H9 (cell line): ENCODE measurements around the gene KCTD16. TPM values are rescaled to one million over a fixed set of nuclear protein-coding genes. Genes with fewer than 3 reads are reported as not detected.

Experiments
- DNase-seq: peaks from one replicate; pipeline ENCODE4 v3.0.0-alpha.2; 2017
- H2AFZ ChIP-seq: one replicate; pipeline ENCODE4 v1.6.1; 2013; ENCODE audit warnings: mild to moderate bottlenecking, low read length, control low read depth, moderate library complexity
- H2AK5ac ChIP-seq: 2 replicates; pipeline ENCODE4 v1.6.1; 2013; ENCODE audit warnings: low read length, control low read depth, mixed read lengths; ENCODE audit not compliant: insufficient read length
- H2BK120ac ChIP-seq: one replicate; pipeline ENCODE4 v1.6.1; 2013; ENCODE audit warnings: low read depth, mild to moderate bottlenecking, low read length, control low read depth, inconsistent platforms; ENCODE audit not compliant: poor library complexity, severe bottlenecking
- H2BK12ac ChIP-seq: 2 replicates; pipeline ENCODE4 v1.6.1; 2013; ENCODE audit warnings: low read length, control low read depth, mixed read lengths, low read depth; ENCODE audit not compliant: insufficient read length
- H2BK15ac ChIP-seq: 2 replicates; pipeline ENCODE4 v1.6.1; 2013; ENCODE audit warnings: low read depth, low read length, control low read depth
- H2BK20ac ChIP-seq: one replicate; pipeline ENCODE4 v1.6.1; 2013; ENCODE audit warnings: low read depth, mild to moderate bottlenecking, low read length, control low read depth, inconsistent platforms; ENCODE audit not compliant: poor library complexity, severe bottlenecking
- H2BK5ac ChIP-seq: 2 replicates; pipeline ENCODE4 v1.6.1; 2013; ENCODE audit warnings: low read length, control low read depth, mixed read lengths; ENCODE audit not compliant: insufficient read length
- H3K14ac ChIP-seq: 2 replicates; pipeline ENCODE4 v1.6.1; 2013; ENCODE audit warnings: low read length, control low read depth; ENCODE audit not compliant: insufficient read depth
- H3K18ac ChIP-seq: 2 replicates; pipeline ENCODE4 v1.6.1; 2013; ENCODE audit warnings: low read depth, mild to moderate bottlenecking, mixed read lengths, low read length, control low read depth; ENCODE audit not compliant: insufficient read length
- H3K23ac ChIP-seq: 2 replicates; pipeline ENCODE4 v1.6.1; 2013; ENCODE audit warnings: low read length, control low read depth, mixed read lengths, low read depth; ENCODE audit not compliant: insufficient read length
- H3K23me2 ChIP-seq: 2 replicates; pipeline ENCODE4 v1.6.1; 2013; ENCODE audit warnings: low read depth, mild to moderate bottlenecking, mixed read lengths, low read length, control low read depth; ENCODE audit not compliant: insufficient read length, poor library complexity, severe bottlenecking
- H3K27ac ChIP-seq: 2 replicates; pipeline ENCODE4 v1.5.1; 2013; ENCODE audit warnings: low read length, control low read depth, mixed read lengths, low read depth; ENCODE audit not compliant: insufficient read length
- H3K27me3 ChIP-seq: 2 replicates; pipeline ENCODE4 v1.6.1; 2013; ENCODE audit warnings: low read length, control low read depth, inconsistent platforms; ENCODE audit not compliant: insufficient read depth
- H3K4ac ChIP-seq: 2 replicates; pipeline ENCODE4 v1.6.1; 2013; ENCODE audit warnings: low read depth, mild to moderate bottlenecking, control low read depth, inconsistent platforms, low read length, moderate library complexity
- H3K4me1 ChIP-seq: 2 replicates; pipeline ENCODE4 v1.6.1; 2013; ENCODE audit warnings: low read length, control low read depth, inconsistent platforms; ENCODE audit not compliant: insufficient read depth
- H3K4me2 ChIP-seq: 2 replicates; pipeline ENCODE4 v1.6.1; 2013; ENCODE audit warnings: low read length, control low read depth, mixed read lengths; ENCODE audit not compliant: insufficient read length, insufficient read depth
- H3K56ac ChIP-seq: 2 replicates; pipeline ENCODE4 v1.6.1; 2013; ENCODE audit warnings: low read depth, mild to moderate bottlenecking, mixed read lengths, low read length, control low read depth; ENCODE audit not compliant: insufficient read length
- H3K79me1 ChIP-seq: 2 replicates; pipeline ENCODE4 v1.6.1; 2013; ENCODE audit warnings: low read depth, mild to moderate bottlenecking, moderate library complexity, low read length, control low read depth, inconsistent platforms; ENCODE audit not compliant: insufficient read depth, poor library complexity, severe bottlenecking
- H3K79me2 ChIP-seq: 2 replicates; pipeline ENCODE4 v1.6.1; 2013; ENCODE audit warnings: low read length, control low read depth, inconsistent platforms; ENCODE audit not compliant: insufficient read depth
- H3K9ac ChIP-seq: 2 replicates; pipeline ENCODE4 v1.6.1; 2013; ENCODE audit warnings: low read length, control low read depth, mixed read lengths; ENCODE audit not compliant: insufficient read length; ENCODE audit errors: extremely low read depth
- H3K9me3 ChIP-seq: one replicate; pipeline ENCODE4 v1.6.1; 2013; ENCODE audit warnings: low read depth, low read length, inconsistent platforms; ENCODE audit not compliant: control insufficient read depth
- H3T11ph ChIP-seq: one replicate; pipeline ENCODE4 v1.6.1; 2013; ENCODE audit warnings: mild to moderate bottlenecking, low read length, control low read depth, inconsistent platforms
- H4K20me1 ChIP-seq: one replicate; pipeline ENCODE4 v1.6.1; 2013; ENCODE audit not compliant: control insufficient read depth, insufficient read length, insufficient read depth
- H4K5ac ChIP-seq: 2 replicates; pipeline ENCODE4 v1.6.1; 2013; ENCODE audit warnings: low read depth, mild to moderate bottlenecking, mixed read lengths, low read length, control low read depth; ENCODE audit not compliant: insufficient read length
- H4K8ac ChIP-seq: replicated peaks from 2 replicates; pipeline ENCODE4 v1.6.1; 2013; ENCODE audit warnings: low read length, control low read depth, mixed read lengths, low read depth; ENCODE audit not compliant: insufficient read length
- H4K91ac ChIP-seq: 2 replicates; pipeline ENCODE4 v1.6.1; 2013; ENCODE audit warnings: low read depth, mild to moderate bottlenecking, moderate library complexity, mixed read lengths, low read length, control low read depth; ENCODE audit not compliant: insufficient read length
- H3K27ac Mint-ChIP-seq, 3 experiments: 2 replicates in 2 of 3; 3 replicates in 1 of 3; pipeline ENCODE4 v1.8.0; 2020 to 2021; ENCODE audit warnings: mixed read lengths in 3 of 3, mild to moderate bottlenecking in 1 of 3, moderate library complexity in 1 of 3
- H3K27me3 Mint-ChIP-seq: 2 replicates; pipeline ENCODE4 v1.8.0; 2021; ENCODE audit warnings: low read depth, mild to moderate bottlenecking, moderate library complexity, mixed read lengths
- H3K36me3 Mint-ChIP-seq, 3 experiments: 2 replicates in 2 of 3; 3 replicates in 1 of 3; pipeline ENCODE4 v1.8.0; 2020 to 2021; ENCODE audit warnings: low read depth in 3 of 3, mixed read lengths in 3 of 3; ENCODE audit not compliant: insufficient read depth in 1 of 3
- H3K4me1 Mint-ChIP-seq, 2 experiments: 2 replicates each; pipeline ENCODE4 v1.8.0; 2020; ENCODE audit warnings: mixed read lengths in 2 of 2
- H3K4me3 Mint-ChIP-seq, 2 experiments: 2 replicates in 1 of 2; 3 replicates in 1 of 2; pipeline ENCODE4 v1.8.0; 2020 to 2021; ENCODE audit warnings: mild to moderate bottlenecking in 2 of 2, mixed read lengths in 2 of 2, moderate library complexity in 1 of 2
- H3K9me3 Mint-ChIP-seq, 2 experiments: 2 replicates in 1 of 2; 3 replicates in 1 of 2; pipeline ENCODE4 v1.8.0; 2020; ENCODE audit warnings: mild to moderate bottlenecking in 2 of 2, mixed read lengths in 2 of 2, moderate library complexity in 1 of 2
- WGBS: extraction: QIAGEN DNeasy Blood & Tissue Kit; methylation state at CpG from one replicate; pipeline ENCODE4 v1.1.7; 2013; ENCODE audit warnings: missing lambda C conversion rate, low lambda C conversion rate, mixed read lengths; ENCODE audit not compliant: insufficient read length; ENCODE audit errors: extremely low coverage; 5-methylcytosine and 5-hydroxymethylcytosine counted together
- total RNA-seq: library from RNA; stranded (reverse); gene quantifications from 2 replicates; pipeline ENCODE4 v1.2.1, GENCODE V29; 2021
- TF ChIP-seq, protein P1 (sequence below): fragments of 200-600 bp; sonication (generic); conservative IDR thresholded peaks from 3 replicates; pipeline ENCODE4 v1.8.0; 2021; ENCODE audit warnings: antibody characterized with exemption, mild to moderate bottlenecking

Gene KCTD16
- total RNA-seq, 1 experiment from 2014 or later: 0.09 TPM

DNA sequence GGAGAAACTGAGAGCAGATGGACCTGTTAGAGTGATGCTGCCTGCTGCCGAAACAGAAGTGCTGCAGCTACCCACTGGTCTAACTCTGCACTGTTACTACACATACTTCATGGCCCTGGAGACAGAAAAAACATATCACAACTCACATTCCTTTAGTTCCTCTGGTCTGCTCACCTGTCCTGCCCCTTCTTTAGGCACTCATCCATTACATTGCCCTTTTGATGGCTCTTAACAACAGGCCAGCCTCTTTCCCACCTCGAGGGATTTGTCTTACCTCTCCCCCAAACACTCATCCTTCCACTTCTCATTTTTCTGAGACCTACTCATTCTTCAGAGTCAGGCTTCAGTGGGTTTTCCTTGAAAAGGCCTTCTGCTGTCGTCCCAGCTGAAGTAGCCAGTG lies 49.2 kb downstream of the KCTD16 start:
- Histone ChIP-seq H3K14ac (no peak overlapping the region; the same call in 1 of the 2 replicates), H2BK12ac (no peak overlapping the region), H3T11ph (peak overlapping the region; percentile 53), H3K27me3 (no peaks in the 10 kb centered on the region), H3K4me2 (no peak overlapping the region), H2AK5ac (no peak overlapping the region), H3K79me2 (no peaks in the 10 kb centered on the region), H4K8ac (no peak overlapping the region), H2BK5ac (no peak overlapping the region), H3K27ac (no peak overlapping the region), H3K9me3 (no peaks in the 10 kb centered on the region), H3K79me1 (no peaks in the 10 kb centered on the region), H4K20me1 (no peaks in the 10 kb centered on the region), H2BK15ac (no peak overlapping the region), H3K4ac (no peak overlapping the region), H3K18ac (no peak overlapping the region), H3K23me2 (no peaks in the 10 kb centered on the region), H2AFZ (no peak overlapping the region), H3K9ac (no peak overlapping the region), H4K91ac (no peak overlapping the region), H4K5ac (no peak overlapping the region), H2BK20ac (no peak overlapping the region), H3K56ac (no peak overlapping the region), H2BK120ac (no peak overlapping the region), H3K23ac (no peak overlapping the region), H3K4me1 (no peaks in the 10 kb centered on the region)
- Mint-ChIP-seq H3K9me3 (0 out of 5 replicates have a peak, but pooled peaks cover 0 to 3% of the 10 kb centered on the region in 2 experiments), H3K4me1 (no peaks in the 10 kb centered on the region), H3K4me3 (no peak overlapping the region), H3K27me3 (peaks cover 1% of the 10 kb centered on the region; the same call in 1 of the 2 replicates), H3K36me3 (no peaks in the 10 kb centered on the region), H3K27ac (no peak overlapping the region; a peak in 1 of 7 replicates)
- no peak for DNase-seq
- TF ChIP-seq, protein P1, sequence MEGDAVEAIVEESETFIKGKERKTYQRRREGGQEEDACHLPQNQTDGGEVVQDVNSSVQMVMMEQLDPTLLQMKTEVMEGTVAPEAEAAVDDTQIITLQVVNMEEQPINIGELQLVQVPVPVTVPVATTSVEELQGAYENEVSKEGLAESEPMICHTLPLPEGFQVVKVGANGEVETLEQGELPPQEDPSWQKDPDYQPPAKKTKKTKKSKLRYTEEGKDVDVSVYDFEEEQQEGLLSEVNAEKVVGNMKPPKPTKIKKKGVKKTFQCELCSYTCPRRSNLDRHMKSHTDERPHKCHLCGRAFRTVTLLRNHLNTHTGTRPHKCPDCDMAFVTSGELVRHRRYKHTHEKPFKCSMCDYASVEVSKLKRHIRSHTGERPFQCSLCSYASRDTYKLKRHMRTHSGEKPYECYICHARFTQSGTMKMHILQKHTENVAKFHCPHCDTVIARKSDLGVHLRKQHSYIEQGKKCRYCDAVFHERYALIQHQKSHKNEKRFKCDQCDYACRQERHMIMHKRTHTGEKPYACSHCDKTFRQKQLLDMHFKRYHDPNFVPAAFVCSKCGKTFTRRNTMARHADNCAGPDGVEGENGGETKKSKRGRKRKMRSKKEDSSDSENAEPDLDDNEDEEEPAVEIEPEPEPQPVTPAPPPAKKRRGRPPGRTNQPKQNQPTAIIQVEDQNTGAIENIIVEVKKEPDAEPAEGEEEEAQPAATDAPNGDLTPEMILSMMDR: no peak
- no CpG with 5 or more reads among the region's 3 CpGs for WGBS
